Glutamatergic neuron (in vitro differentiated cells): ENCODE measurements around the gene JAZF1. TPM values are rescaled to one million over a fixed set of nuclear protein-coding genes. Genes with fewer than 3 reads are reported as not detected.

Source experiments
- DNase-seq: peaks from one replicate; pipeline ENCODE4 v3.0.0; 2022
- H3K27ac Mint-ChIP-seq: one replicate; pipeline ENCODE4 v1.8.0; 2020; ENCODE audit warnings: mild to moderate bottlenecking, mixed read lengths, inconsistent platforms; ENCODE audit not compliant: unreplicated experiment
- H3K27me3 Mint-ChIP-seq: one replicate; pipeline ENCODE4 v1.8.0; 2020; ENCODE audit warnings: mild to moderate bottlenecking, moderate library complexity, mixed read lengths, inconsistent platforms; ENCODE audit not compliant: unreplicated experiment
- H3K36me3 Mint-ChIP-seq: one replicate; pipeline ENCODE4 v1.8.0; 2020; ENCODE audit warnings: mild to moderate bottlenecking, mixed read lengths, inconsistent platforms; ENCODE audit not compliant: unreplicated experiment
- H3K4me1 Mint-ChIP-seq: one replicate; pipeline ENCODE4 v1.8.0; 2020; ENCODE audit warnings: mild to moderate bottlenecking, low read depth, mixed read lengths, inconsistent platforms; ENCODE audit not compliant: unreplicated experiment
- H3K4me3 Mint-ChIP-seq: one replicate; pipeline ENCODE4 v1.8.0; 2020; ENCODE audit warnings: mild to moderate bottlenecking, mixed read lengths, inconsistent platforms; ENCODE audit not compliant: unreplicated experiment
- H3K9me3 Mint-ChIP-seq: one replicate; pipeline ENCODE4 v1.8.0; 2020; ENCODE audit warnings: mild to moderate bottlenecking, moderate library complexity, mixed read lengths, inconsistent platforms; ENCODE audit not compliant: unreplicated experiment
- CTCF ChIP-seq: fragments of 200-600 bp; sonication (generic); IDR thresholded peaks from one replicate; pipeline ENCODE4 v1.5.0; 2021; ENCODE audit not compliant: partially characterized antibody, unreplicated experiment
- total RNA-seq: library from RNA; stranded (reverse); fragmentation: NEBNext Ultra II Directional; extraction: Animal tissue kit (Norgen Biotek cat#: 25700); gene quantifications from one replicate; pipeline ENCODE4 v1.2.1, GENCODE V29; 2021; ENCODE audit not compliant: unreplicated experiment

The JAZF1 gene
- total RNA-seq, 1 donor from 2014 or later = 14.1 TPM

- peak overlapping the region; percentile 71 for H3K27ac Mint-ChIP-seq
- peak; percentile 40 for DNase-seq
- peaks cover 41% of the 10 kb centered on the region for H3K4me1 Mint-ChIP-seq
Measured at GRCh38 chr7:28163949-28164348, 16.6 kb downstream of the JAZF1 start.

GRCh38 chr7:28161331-28161730 is 19.3 kb downstream of the JAZF1 start:
- TF ChIP-seq CTCF = no peak
- peak overlapping the region; percentile 52 for H3K27ac Mint-ChIP-seq
- H3K4me1 Mint-ChIP-seq = peaks cover 37% of the 10 kb centered on the region
- no peak for DNase-seq
- H3K4me3 Mint-ChIP-seq = no peak overlapping the region
- no peaks in the 10 kb centered on the region for H3K27me3 Mint-ChIP-seq
- no peaks in the 10 kb centered on the region for H3K36me3 Mint-ChIP-seq
- H3K9me3 Mint-ChIP-seq = peaks cover 4% of the 10 kb centered on the region

More at GRCh38 chr7:28163949-28164348, 16.6 kb downstream of the JAZF1 start:
- Mint-ChIP-seq H3K9me3 (peaks cover 4% of the 10 kb centered on the region), H3K27me3 (no peaks in the 10 kb centered on the region), H3K36me3 (no peaks in the 10 kb centered on the region), H3K4me3 (peak overlapping the region; percentile 69)
- TF ChIP-seq CTCF = no peak

DNA sequence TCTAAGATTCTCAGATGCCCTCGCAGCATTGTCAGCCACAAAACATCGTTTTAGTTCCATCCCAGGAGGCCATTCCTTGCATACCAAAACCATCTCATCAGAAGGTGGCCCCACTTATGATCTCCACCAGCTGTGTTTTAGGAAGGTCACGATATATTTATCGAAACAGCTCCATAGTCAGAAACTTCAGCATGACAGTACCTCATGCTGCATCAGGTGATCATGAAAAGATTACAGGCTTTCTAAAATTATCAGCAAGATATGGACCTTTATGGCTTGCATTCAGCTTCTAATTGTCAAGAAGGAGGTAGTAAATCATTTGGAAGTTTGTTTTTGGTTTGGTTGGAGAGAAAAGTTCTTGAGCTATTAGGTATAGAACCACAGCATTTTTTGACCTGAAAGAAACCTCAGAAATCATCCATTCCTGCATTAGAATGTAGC is 20.0 kb downstream of the JAZF1 start:
- Mint-ChIP-seq H3K36me3 (no peaks in the 10 kb centered on the region), H3K4me3 (no peak overlapping the region), H3K4me1 (peaks cover 37% of the 10 kb centered on the region), H3K9me3 (peaks cover 4% of the 10 kb centered on the region), H3K27ac (no peak overlapping the region), H3K27me3 (no peaks in the 10 kb centered on the region)
- DNase-seq = no peak
- TF ChIP-seq CTCF = no peak

- no peak for DNase-seq
- Mint-ChIP-seq H3K27me3 (peaks cover 2% of the 10 kb centered on the region), H3K4me1 (peaks cover 21% of the 10 kb centered on the region), H3K27ac (no peak overlapping the region), H3K36me3 (no peaks in the 10 kb centered on the region), H3K4me3 (no peak overlapping the region), H3K9me3 (no peaks in the 10 kb centered on the region)
- no peak for TF ChIP-seq CTCF
Measured at GRCh38 chr7:28157831-28158416, 22.7 kb downstream of the JAZF1 start.

GRCh38 chr7:28157076-28157745 is 23.4 kb downstream of the JAZF1 start:
- Mint-ChIP-seq H3K27ac (no peak overlapping the region), H3K4me1 (peaks cover 14% of the 10 kb centered on the region)

More at GRCh38 chr7:28157076-28157745, 23.4 kb downstream of the JAZF1 start:
- H3K27me3 Mint-ChIP-seq = peaks cover 3% of the 10 kb centered on the region
- H3K36me3 Mint-ChIP-seq = no peaks in the 10 kb centered on the region
- H3K4me3 Mint-ChIP-seq = no peak overlapping the region
- no peak for TF ChIP-seq CTCF
- no peaks in the 10 kb centered on the region for H3K9me3 Mint-ChIP-seq
- no peak for DNase-seq
